Nephron progenitor cell (in vitro differentiated cells): ENCODE data around the gene CKAP4.

Experiments used
- DNase-seq: peaks from one replicate; pipeline ENCODE4 v3.0.0; 2021
- H3K27ac Mint-ChIP-seq: 2 replicates; pipeline ENCODE4 v1.8.0; 2021; ENCODE audit warnings: mild to moderate bottlenecking, moderate library complexity, mixed read lengths
- H3K27me3 Mint-ChIP-seq: 2 replicates; pipeline ENCODE4 v1.8.0; 2021; ENCODE audit warnings: mild to moderate bottlenecking, low read depth, mixed read lengths; ENCODE audit not compliant: poor library complexity
- H3K36me3 Mint-ChIP-seq: 2 replicates; pipeline ENCODE4 v1.8.0; 2021; ENCODE audit warnings: low read depth, mixed read lengths
- H3K4me1 Mint-ChIP-seq: 2 replicates; pipeline ENCODE4 v1.8.0; 2021; ENCODE audit warnings: mixed read lengths
- H3K4me3 Mint-ChIP-seq: 2 replicates; pipeline ENCODE4 v1.8.0; 2021; ENCODE audit warnings: mild to moderate bottlenecking, moderate library complexity, mixed read lengths
- H3K9me3 Mint-ChIP-seq: 2 replicates; pipeline ENCODE4 v1.8.0; 2021; ENCODE audit warnings: mild to moderate bottlenecking, moderate library complexity, mixed read lengths
- CTCF ChIP-seq: fragments of 200-600 bp; sonication (generic); IDR thresholded peaks from 2 replicates; pipeline ENCODE4 v1.5.0; 2021; ENCODE audit warnings: antibody characterized with exemption

CKAP4 gene

DNA sequence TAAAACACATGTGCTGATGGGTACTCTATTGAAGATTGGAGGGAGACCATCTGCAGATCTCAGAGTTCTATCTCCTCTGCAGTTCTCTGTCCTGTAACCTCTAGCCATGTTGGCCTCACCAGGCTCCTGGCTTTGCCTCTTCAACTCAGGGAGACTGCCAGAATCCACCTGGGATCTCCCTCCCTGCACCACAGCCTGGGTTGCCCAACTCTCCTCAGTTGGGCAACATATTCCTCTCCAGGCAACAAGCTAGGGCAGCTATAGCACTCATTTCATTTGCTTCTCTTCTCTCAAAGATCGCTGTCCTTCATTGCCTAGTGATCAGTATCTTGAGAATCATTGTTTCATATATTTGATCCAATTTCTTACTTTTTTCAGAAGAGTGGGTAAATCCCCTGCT lies 28.8 kb downstream of the CKAP4 start:
- no peak for TF ChIP-seq CTCF
- Mint-ChIP-seq H3K27me3 (peaks cover 4% of the 10 kb centered on the region), H3K4me1 (peaks cover 48% of the 10 kb centered on the region), H3K36me3 (peaks cover 37% of the 10 kb centered on the region), H3K4me3 (no peak overlapping the region), H3K9me3 (peaks cover 57% of the 10 kb centered on the region), H3K27ac (peak overlapping the region; percentile 64)
- DNase-seq: no peak

- no peak for TF ChIP-seq CTCF
- DNase-seq: no peak
- peaks cover 37% of the 10 kb centered on the region for H3K36me3 Mint-ChIP-seq
- H3K27ac Mint-ChIP-seq: no peak overlapping the region
- H3K4me1 Mint-ChIP-seq: peaks cover 47% of the 10 kb centered on the region
- H3K27me3 Mint-ChIP-seq: peaks cover 4% of the 10 kb centered on the region
- no peak overlapping the region for H3K4me3 Mint-ChIP-seq
- peaks cover 68% of the 10 kb centered on the region for H3K9me3 Mint-ChIP-seq
These were observed 30.1 kb downstream of the CKAP4 start for GRCh38 chr12:106217706-106218105.

DNA sequence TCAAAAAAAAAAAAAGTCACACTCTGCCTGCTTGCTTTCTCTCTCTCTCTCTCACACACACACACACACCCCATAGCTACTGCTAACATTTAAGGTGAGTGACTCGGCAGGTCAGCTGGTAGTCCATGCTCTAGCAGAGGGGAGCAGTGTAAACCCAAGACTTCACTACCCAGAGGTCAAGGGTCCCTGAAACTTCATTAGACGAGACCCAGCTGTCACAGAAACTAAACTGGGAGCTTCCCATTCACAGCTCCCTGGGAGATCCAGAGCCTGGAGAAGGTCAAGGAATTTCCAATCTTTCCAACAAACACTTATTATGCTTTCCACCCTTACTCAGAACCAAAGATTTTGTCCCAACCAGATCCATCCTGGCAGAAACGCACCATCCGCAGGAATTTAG lies 33.2 kb downstream of the CKAP4 start:
- no peak for DNase-seq
- H3K4me3 Mint-ChIP-seq: peak overlapping the region; percentile 2
- H3K27me3 Mint-ChIP-seq: peaks cover 7% of the 10 kb centered on the region
- peaks cover 85% of the 10 kb centered on the region for H3K9me3 Mint-ChIP-seq
- TF ChIP-seq CTCF: no peak
- peaks cover 36% of the 10 kb centered on the region for H3K4me1 Mint-ChIP-seq
- H3K36me3 Mint-ChIP-seq: peaks cover 46% of the 10 kb centered on the region
- H3K27ac Mint-ChIP-seq: peak overlapping the region; percentile 84

GRCh38 chr12:106213662-106214061 lies 34.2 kb downstream of the CKAP4 start:
- H3K36me3 Mint-ChIP-seq: peaks cover 44% of the 10 kb centered on the region
- no peak for DNase-seq
- H3K4me3 Mint-ChIP-seq: peak overlapping the region; percentile 28
- H3K27ac Mint-ChIP-seq: peak overlapping the region; percentile 97
- peaks cover 13% of the 10 kb centered on the region for H3K27me3 Mint-ChIP-seq
- no peak for TF ChIP-seq CTCF
- peaks cover 84% of the 10 kb centered on the region for H3K9me3 Mint-ChIP-seq
- H3K4me1 Mint-ChIP-seq: peaks cover 36% of the 10 kb centered on the region

DNA sequence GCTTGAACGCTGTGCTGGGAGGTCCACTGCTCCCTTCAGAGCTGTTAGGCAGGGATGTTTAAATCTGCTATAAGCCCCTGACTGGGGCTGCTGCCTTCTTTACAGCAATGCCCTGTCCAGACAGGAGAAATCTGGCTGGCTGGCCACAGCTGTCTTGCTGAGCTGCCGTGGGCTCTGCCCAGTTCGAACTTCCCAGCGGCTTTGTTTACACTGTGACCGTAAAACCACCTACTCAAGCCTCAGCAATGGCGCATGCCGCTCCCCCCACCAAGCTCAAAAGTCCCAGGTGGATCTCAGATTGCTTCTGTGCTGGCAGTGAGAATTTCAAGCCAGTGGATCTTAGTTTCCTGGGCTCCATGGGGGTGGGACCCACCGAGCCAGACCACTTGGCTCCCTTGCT lies 35.8 kb downstream of the CKAP4 start:
- Mint-ChIP-seq H3K4me1 (peaks cover 36% of the 10 kb centered on the region), H3K36me3 (peaks cover 39% of the 10 kb centered on the region), H3K4me3 (no peak overlapping the region), H3K9me3 (peaks cover 84% of the 10 kb centered on the region), H3K27me3 (peaks cover 13% of the 10 kb centered on the region), H3K27ac (no peak overlapping the region)
- no peak for TF ChIP-seq CTCF
- no peak for DNase-seq

DNA sequence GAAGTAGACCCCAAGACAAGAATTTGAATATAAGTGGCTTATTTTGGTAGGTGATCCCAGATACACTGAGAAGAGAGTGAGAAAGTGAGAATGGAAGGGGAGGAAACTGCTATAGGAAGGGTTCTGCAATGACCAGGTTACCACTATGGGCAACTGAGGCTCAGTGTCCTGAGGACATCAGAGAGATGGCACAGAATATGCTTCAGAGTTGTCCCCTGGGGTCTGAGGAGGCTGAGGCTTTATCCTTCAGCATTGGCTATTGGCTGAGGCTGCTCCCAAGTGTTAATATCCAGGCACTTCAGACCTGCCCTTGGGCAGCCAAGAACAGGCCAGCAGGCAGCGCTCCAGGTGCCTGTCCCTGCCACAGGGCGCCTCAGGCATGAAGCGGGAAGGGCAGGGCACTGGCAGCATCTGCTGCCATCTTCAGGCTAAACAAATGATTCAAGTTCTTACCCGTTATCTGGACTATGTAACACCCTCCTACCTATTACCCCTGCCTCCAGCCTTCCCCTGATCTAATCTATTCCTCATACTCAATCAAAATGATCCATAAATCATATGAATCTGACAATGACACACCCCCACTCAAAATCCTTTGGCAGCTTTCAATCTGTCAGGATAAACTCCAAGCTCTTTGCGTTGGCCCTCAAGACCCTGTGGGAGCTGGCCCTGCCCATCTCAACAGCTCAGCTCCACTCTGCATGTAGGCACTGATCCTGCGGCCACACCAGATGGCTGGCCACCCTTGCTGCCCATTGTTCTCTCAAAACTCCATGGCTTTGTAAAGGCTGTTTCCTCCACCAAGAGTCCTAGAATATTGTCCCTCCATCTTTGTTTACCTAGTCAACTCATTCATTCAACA lies 42.4 kb downstream of the CKAP4 start:
- no peak for DNase-seq
- H3K4me1 Mint-ChIP-seq: peaks cover 8% of the 10 kb centered on the region
- no peak for TF ChIP-seq CTCF
- peaks cover 22% of the 10 kb centered on the region for H3K36me3 Mint-ChIP-seq
- no peak overlapping the region for H3K4me3 Mint-ChIP-seq
- H3K9me3 Mint-ChIP-seq: peaks cover 71% of the 10 kb centered on the region
- H3K27ac Mint-ChIP-seq: peak overlapping the region; percentile 12
- H3K27me3 Mint-ChIP-seq: peaks cover 9% of the 10 kb centered on the region
